NCI-H526 treated with DMSO at 0.1 percent for 48 hours (cell line): ENCODE results near the gene ZP2.
"Not testable (repeated sequence)": the region's sequence is repeated elsewhere in the genome, so short reads cannot be mapped to it uniquely, and the experiment has no call there.

ENCODE experiments used
- DNase-seq: peaks from one replicate; lab custom pipeline; 2025; lab: John Stamatoyannopoulos, UW

The ZP2 gene

DNA sequence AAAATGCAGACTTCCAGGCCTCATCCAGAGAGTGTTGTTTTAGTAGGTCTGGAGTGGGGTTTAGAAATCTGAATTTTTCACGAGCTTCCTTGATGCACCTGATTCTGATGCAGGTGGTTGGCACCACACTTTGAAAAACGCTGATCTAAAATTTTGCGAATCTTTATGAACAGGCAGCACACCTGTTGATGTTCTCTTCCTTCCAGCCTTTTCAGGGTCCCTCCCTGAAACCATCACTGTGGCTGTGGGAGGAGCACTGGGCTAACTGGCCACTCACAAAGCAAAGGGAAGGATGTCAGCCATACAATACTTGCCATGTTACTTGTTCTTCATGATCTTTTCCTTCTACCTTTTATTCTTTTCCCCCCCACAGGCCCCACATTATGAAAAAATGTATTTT is 38.7 kb downstream of the ZP2 start:
- DNase-seq: no peak

DNA sequence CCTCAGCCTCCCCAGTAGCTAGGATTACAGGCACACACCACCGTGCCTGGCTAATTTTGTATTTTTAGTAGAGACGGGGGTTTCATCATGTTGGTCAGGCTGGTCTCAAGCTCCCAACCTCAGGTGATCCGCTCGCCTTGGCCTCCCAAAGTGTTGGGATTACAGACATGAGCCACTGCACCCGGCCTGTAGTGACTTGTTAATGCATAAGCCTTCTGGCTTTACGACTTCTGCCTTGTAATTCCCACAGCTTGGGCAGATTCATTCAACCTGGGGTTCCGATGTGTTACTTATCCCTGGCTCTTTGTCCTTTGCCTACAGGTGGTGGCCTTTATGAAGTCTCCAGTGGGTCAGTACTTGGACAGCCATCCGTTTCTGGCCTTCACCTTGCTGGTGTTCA is 41.3 kb downstream of the ZP2 start:
- not testable (repeated sequence) for DNase-seq

DNA sequence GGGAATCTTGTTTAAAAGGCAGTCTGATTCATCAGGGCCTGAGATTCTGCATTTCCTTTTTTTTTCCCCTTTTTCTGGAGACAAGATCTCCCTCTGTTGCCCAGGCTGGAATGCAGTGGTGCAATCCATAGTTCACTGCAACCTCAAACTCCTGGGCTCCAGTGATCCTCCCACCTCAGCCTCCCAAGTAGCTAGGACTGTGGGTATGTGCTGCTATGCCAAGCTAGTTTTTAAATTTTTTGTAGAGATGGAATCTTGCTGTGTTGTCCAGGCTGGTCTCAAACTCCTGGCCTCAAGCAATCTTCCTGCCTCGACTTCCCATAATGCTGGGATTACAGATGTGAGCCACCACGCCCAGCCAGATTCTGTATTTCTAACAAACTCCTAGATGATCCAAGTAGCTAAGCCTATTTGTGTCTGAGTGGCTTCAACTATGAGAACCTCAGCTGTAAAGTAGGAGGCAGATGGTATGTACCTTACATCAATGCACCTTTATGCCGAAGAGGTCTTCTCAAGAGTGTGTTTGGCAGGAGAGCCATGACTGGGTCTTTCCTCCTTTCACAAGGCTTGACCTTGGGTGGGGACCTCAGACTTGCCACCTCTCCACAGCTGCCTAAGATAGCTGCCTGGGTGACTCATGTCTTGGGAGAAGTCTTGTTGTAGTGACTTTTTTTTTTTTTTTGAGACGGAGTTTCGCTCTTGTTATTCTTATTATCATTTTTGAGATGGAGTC is 42.0 kb downstream of the ZP2 start:
- DNase-seq: no peak

DNA sequence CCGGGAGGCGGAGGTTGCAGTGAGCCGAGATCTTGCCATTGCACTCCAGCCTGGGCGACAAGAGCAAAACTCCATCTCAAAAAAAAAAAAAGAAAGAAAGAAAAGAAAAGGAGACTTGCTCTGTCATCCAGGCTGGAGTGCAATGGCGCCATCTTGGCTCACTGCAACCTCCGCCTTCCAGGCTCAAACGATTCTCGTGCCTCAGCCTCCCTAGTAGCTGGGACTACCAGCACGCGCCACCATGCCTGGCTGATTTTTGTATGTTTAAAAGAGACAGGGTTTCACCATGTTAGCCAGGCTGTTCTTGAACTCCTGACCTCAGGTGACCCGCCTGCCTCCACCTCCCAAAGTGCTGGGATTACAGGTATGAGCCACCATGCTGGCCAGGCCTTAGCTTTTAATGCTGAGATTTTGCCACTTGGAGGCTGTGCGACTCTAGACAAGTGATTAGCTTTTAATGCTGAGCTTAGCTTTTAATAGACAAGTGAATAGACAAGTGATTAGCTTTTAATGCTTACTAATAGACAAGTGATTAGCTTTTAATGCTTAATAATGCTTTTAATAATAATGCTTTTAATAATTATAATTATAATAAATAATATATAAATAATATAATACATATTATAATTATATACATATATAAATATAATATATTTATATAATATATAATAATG is 43.3 kb downstream of the ZP2 start:
- no peak for DNase-seq

DNA sequence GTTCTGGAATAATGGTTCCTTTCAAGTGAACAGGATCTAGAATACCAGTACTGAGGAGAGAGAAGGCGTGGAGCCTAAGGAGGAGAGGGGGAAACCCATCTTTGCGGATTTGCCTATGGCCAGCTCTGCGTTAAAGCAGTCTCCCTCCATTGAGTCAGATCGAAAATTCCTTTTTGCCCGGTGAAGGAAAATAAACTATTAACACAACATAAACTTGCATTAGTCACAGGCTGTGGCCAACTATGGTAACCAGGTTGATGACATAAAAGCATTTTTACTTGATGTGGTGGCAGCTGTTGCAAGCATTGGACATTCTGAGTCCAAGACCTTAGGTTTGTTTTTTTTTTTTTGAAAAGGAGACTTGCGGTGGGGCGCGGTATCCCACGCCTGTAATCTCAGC is 44.0 kb downstream of the ZP2 start:
- no peak for DNase-seq

DNA sequence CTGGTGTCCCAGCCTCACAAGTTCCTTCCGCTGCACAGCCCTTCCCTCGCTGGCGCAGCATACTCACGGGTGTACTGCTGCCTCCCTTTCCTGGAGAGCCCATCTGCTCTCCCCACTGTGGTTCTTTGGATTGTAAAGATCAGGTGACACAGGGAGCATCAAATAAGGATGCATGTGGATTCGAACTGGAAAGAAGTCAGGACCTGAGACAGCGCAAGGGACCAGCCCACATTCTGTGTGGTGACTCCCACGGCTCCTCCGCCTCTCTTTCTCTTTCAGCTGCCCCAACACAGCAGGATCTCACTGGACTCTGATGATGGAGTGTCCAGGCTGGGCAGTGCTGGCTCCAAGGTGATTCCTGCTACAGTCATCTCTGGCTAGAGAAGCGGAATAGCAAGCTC is 44.8 kb downstream of the ZP2 start:
- DNase-seq: no peak

DNA sequence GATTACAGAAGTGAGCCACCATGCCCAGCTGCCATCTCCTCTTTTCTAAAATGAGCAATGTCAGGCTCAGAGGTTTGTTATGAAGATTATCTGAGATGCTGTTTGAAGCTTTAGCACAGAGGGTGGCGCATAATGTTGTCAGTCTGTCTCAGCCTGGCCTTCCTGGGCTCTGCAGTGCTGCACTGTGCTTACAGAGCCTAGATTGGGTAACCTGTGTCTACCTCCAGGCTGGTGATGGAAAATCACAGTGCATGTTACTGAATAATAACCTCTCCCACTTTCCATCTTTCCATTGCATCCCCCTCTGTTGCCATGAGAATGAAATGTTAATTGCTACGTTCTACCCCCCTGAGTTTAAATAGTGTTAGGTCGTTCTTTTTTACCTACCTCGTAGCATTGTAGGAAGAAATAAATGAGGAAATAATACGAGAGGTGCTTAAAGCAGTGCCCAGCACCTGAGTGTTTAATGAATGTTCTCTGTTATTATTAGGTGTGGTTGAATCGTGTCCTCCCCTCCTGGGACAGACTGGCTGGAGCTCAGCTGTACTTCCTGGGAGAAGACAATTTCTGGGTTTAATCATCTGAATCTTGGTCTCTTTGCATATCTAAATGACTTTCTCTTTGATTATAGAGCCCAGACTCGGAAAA is 46.7 kb downstream of the ZP2 start:
- DNase-seq: no peak

DNA sequence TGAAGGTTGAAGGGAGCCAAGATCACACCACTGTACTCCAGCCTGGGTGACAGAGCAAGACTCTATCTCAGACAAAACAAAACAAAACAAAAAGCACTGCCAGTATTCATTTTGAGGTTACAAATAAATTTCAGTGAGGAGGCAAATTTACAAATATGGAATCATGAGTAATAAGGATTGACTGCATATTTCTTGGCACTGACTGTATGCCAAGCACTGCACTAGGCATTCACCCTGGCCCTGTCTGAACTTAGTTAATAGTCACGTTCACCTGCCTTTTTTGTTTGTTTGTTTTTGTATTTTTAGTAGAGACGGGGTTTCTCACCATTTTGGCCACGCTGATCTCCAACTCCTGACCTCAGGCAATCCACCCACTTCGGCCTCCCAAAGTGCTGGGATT is 47.8 kb downstream of the ZP2 start:
- DNase-seq: no peak

DNA sequence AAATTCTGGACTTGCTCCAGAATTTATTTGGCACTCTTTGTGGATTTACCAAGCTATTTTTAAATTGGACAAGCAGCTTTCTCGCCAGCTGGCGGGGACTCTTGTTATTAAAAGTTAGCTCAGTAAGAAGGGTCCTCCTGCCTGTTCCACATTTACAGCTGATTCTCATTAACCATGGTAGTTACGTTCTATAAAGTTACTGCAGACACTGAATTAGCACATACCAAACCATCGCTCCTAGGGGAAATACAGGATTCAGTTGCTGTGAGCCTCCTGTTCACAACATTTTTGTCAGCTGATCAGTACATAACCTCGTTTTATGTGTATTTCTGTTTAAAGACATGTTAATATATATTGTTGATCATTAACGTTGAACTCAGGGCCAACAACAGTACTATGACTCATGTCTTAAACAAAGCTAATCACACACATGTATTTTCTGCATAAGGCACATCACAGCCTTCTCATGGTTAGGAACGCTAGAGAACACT is 48.7 kb downstream of the ZP2 start:
- DNase-seq: no peak

DNA sequence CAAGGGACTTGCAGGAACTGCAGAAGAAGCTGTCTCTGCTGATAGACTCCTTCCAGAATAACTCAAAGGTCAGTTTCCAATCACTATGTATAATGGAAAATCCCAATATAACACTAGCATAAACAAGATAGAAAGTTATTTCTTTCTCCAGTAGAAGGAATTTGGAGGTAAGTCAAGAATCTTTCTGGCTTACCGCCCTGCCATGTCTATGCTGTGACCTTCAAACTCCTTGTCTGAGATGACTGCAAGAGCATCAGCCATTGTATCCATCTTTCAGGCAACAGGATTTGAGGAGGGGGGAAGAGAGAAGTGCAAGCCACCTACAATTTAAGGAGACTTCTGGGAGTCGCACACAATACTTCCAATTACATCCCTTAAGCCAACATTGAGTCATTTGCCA is 50.2 kb downstream of the ZP2 start:
- DNase-seq: no peak

DNA sequence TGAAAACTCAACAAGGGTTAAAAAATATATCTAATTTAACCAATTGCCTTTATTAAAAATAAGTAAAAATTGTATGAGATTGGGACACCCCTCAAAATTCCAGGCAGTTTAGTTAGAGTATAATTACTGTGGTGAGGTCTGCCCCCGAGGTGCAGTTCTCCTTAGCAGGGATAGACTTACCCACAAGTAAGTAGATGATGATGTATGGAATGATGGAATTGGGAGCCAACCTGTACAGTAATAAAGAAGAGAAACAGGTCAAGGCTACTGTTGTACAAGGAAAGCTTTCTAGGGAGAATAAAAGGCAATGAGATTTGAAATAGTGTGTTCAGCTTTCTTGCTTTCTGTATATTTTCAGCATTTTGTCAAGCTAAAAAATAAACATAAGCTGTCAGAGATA is 51.1 kb downstream of the ZP2 start:
- DNase-seq: no peak

DNA sequence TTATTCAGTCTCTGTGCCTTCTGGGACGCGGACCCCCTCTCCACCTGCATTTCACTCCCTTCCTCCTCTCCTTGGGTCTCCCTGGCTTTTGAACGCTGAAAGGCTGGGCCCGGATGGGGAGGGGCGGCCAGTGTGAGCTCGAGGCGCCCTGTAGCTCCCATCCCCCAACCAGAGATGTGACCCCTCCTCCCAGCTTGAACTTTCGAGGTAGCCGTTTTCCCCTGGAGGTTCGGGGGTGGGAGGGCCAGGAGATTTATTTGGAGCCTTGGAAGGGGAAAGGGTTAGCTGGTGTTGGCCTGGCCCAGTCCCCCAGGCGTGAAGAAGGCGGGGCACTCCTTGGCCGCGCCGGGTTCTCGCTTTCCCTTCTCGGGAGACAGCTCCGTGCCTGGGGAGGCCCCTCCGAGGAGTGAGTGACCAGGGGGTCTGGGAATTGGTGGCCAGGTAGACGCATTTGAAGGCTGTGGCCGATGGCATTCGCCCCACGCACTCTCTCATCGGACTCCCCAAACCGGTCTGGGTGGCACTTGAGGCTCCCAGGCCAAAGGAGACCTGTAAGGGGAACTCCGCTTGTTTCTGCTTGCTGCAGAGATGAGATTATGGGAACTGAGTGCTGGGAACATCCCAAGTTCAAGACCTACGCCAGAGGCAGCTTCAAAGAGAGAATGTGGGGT is 52.0 kb downstream of the ZP2 start:
- peak; percentile 28 for DNase-seq

DNA sequence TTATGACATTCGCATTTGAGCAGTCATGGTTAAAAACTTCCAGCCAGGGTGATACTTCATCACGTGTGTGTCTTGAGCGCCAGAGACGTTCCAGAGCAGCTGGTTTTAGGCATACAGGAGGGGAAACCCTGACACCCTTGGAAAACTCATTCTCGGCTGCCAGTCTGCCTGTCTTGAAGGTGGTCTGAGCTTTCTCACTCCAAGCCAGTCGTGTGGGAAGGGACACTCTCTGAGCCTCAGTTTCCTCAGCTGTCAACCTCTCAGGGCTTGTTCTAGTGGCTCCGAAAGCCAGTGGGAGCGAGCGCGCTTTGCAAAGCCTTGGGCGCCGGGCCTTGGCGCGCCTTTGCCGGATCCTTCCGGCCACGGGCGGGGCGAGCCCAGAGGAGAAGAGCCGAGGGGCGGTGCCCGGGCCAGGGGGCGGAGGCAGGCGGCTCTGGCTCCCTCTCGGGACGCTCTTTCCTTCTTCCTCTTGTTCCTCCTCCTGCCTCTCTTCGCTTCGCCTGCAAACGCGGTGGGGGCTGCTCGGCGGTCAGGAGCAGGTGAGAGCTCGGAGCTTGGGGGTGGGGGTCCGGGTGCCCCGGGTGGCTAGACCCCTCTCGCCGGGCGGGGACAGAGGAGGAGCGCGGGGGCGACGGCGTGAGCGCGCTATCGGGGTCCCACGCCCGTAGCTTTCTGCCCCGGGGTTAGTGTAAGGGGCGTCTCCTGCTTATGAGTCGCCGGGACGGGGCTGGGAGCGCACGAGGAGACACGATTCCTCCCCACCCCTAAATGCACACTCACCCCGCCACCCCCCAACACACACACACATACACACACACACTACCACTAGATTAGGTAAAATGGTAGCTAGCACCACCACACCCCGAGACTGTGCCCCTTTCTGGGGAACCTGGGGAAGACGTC is 52.9 kb downstream of the ZP2 start, which contains the start of gene LDAF1:
Gene LDAF1 (plus strand): TSS at position 467 of the 903 bp plus-strand sequence. CDS start 2,509 bp downstream, outside the sequence.
- peak; percentile 61 for DNase-seq

DNA sequence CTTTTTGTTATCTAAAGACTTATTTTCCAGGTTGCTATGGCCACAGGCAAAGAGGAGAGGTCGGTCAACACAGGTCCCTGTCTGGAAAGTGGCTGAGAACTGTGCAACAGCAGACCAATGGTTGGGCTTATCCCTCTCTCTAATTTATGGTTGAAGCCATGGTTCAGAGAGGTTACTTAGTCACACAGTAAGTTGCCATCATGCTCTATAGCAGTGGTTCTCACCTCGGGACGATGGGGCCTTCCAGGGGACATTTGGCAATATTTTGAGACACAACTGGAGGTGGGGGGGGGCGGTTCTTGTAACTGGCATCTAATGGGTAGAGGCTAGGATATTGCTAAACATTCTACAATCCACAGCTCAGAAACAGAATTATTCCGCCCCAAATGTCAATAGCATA is 53.7 kb downstream of the ZP2 start:
- no peak for DNase-seq

DNA sequence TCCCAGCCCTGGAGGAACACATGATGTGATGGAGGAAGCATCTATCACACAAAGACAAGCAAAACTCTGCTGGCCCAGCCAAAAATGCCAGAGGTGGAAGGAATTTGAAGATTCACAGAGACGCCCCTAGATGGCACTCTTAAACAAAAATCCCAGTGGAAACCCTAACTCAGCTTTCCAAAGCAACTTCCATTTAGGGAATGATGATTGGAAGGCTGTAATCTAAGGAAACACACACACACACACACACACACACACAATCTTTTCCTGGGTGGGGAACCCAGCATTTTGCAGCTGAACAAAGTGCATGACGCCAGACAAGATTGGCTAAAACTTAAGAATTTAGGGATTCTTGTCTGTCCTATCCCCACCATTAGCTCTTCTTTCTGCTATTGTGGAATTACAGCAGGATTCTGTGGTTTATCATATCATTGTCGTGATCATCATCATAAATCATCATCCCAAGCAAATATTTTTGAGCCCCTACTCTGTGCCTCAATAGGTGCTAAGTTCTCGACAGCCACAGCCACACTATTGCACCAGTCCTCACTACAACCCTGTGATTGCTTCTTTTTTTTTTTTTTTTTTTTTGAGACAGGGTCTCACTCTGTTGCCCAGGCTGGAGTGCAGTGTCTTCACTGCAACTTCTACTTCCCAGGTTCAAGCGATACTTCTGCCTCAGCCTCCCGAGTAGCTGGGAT is 54.5 kb downstream of the ZP2 start:
- DNase-seq: peak; percentile 69

DNA sequence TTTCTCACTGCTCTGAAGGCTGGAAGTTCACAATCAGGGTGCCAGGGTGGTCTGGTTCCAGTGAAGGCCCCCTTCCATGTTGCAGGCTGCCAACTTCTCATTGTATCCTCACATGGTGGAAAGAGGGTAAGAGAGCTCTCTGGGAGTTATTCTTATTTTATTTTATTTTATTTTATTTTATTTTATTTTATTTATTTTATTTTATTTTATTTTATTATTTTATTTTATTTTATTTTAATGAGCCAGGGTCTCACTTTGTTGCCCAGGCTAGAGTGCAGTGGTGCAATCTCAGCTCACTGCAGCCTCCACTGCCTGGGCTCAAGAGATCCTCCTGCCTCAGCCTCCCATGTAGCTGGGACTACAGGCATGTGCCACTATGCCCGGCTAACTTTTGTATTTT is 55.4 kb downstream of the ZP2 start:
- not testable (repeated sequence) for DNase-seq

DNA sequence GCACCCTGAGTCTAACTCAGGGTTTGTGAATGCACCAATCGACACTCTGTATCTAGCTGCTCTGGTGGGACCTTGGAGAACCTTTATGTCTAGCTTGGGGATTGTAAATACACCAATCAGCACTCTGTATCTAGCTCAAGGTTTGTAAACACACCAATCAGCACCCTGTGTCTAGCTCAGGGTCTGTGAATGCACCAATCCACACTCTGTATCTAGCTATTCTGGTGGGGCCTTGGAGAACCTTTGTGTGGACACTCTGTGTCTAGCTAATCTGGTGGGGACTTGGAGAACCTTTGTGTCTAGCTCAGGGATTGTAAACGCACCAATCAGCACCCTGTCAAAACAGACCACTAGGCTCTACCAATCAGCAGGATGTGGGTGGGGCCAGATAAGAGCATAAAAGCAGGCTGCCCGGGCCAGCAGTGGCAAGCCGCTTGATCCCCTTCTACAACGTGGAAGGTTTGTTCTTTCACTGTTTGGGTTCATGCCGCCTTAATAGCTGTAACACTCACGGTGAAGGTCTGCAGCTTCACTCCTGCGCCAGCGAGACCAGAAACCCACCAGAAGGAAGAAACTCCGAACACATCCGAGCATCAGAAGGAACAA is 58.1 kb downstream of the ZP2 start:
- DNase-seq: not testable (repeated sequence)

DNA sequence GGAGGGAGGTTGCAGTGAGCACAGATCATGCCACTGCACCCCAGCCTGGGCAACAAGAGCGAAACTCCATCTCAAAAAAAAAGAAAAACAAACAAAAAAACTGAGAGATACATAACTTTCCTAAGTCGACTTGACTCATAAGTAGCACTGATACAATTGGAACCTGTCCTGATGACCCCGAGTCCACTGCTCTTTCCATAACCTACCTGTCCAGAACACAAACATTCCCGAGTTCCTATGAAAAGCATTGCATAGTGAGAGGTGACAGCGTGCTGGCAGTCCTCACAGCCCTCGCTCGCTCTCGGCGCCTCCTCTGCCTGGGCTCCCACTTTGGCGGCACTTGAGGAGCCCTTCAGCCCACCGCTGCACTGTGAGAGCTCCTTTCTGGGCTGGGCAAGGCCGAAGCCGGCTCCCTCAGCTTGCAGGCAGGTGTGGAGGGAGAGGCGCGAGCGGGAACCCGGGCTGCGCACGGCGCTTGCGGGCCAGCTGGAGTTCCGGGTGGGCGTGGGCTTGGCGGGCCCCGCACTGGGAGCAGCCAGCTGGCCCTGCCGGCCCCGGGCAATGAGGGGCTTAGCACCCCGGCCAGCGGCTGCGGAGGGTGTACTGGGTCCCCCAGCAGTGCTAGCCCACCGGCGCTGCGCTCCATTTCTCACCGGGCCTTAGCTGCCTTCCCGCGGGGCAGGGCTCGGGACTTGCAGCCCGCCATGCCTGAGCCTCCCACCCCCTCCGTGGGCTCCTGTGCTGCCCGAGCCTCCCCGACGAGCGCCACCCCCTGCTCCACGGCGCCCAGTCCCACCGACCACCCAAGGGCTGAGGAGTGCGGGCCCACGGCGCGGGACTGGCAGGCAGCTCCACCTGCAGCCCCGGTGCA is 59.0 kb downstream of the ZP2 start:
- not testable (repeated sequence) for DNase-seq

DNA sequence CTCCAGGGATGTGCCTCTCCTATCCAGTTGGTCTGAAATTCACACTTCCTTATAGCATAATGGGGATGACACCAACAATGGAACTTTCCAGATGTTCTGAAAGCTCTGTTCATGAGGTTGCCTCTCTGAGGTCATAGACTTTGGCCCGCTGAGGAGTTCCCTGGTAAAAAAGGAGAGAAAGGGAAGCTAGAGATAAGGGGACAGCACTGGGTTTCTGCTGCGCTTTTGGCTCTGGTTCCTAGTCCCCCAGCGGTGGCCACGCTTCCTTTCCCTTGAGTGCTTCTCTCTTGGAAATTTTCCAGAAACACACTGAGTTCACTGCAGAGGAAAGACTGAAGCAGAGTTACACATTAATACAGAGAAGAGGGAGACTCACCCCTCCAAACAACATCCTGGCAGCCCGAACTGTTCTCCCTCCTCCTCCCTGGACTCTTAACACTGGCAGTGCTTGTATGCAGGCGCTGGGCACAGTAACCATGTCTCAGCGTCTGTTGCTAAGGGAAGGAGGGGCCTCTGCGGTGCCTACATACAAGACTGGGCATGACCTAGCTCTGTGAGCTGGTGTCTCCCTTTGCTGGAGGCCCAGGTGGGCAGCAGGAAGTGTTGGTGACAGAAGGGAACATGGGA is 60.9 kb downstream of the ZP2 start, which contains the start of gene DNAH3:
Gene DNAH3 (minus strand): TSS at position 472 of the 627 bp plus-strand sequence. CDS start 527 bp downstream, outside the sequence.
- DNase-seq: peak; percentile 76
